ENCODE results near the gene COL13A1. TPM values are rescaled to one million over a fixed set of nuclear protein-coding genes. Genes with fewer than 3 reads are reported as not detected.

Gene COL13A1
- total RNA-seq, 1 experiment from 2014 or later, result 5.9 TPM

- Histone ChIP-seq H3K9me2 (ENCODE audit: insufficient read depth) (no peaks in the 10 kb centered on the region), H3K4me2 (ENCODE audit: low read length) (no peak overlapping the region), H2AFZ (ENCODE audit: low read depth, low read length, poor library complexity, severe bottlenecking) (no peak overlapping the region), H3K27me3 (ENCODE audit: insufficient read depth, low read length) (no peaks in the 10 kb centered on the region), H4K20me1 (ENCODE audit: insufficient read depth) (no peaks in the 10 kb centered on the region), H3K79me2 (ENCODE audit: insufficient read depth, low read length) (no peaks in the 10 kb centered on the region), H3K9ac (ENCODE audit: low read length) (no peak overlapping the region), H3K27ac (ENCODE audit: low read depth, low read length) (no peak overlapping the region), H3K4me1 (ENCODE audit: control insufficient read depth in 1 of 2, insufficient read depth in 2 of 2, low read length in 2 of 2) (peaks cover 0 to 3% of the 10 kb centered on the region in 2 experiments; a peak in 1 of 4 replicates), H3K9me3 (ENCODE audit: control insufficient read depth in 1 of 2, insufficient read depth in 1 of 2, low read depth in 1 of 2, low read length in 2 of 2) (no peaks in the 10 kb centered on the region), H3K4me3 (replicated peaks in 1 of 2; ENCODE audit: low read depth in 1 of 2, low read length in 2 of 2) (no peak overlapping the region), H3K36me3 (ENCODE audit: control insufficient read depth in 1 of 2, insufficient read depth in 2 of 2, low read length in 2 of 2) (no peaks in the 10 kb centered on the region)
- DNase-seq (ENCODE audit: low read depth, low spot score), result no peak
- intact Hi-C loops (cut with micrococcal nuclease), result loop anchor here (10.0 kb wide), 1 partner anchor 74 kb away; no protein-coding TSS in a partner anchor
- POLR2A ChIA-PET, result no interaction called here
- RAD21 ChIA-PET (ENCODE audit: low non-redundant PET in 1 of 2, low total read pairs in 2 of 2, uncharacterized antibody in 2 of 2, unreplicated experiment in 2 of 2), result no interaction called here
- ATAC-seq, result no peak
- BruUV-seq (replicated peaks), result no TSS peak
- CTCF ChIA-PET, result no interaction called here
- TF ChIP-seq JUND (IDR thresholded peaks at IDR 0.05), result no peak
Measured at GRCh38 chr10:69880301-69881081, 78.8 kb downstream of the COL13A1 start.

- Histone ChIP-seq H3K79me2 (ENCODE audit: insufficient read depth, low read length) (no peaks in the 10 kb centered on the region), H3K27me3 (ENCODE audit: insufficient read depth, low read length) (no peaks in the 10 kb centered on the region), H3K4me3 (replicated peaks in 1 of 2; ENCODE audit: low read depth in 1 of 2, low read length in 2 of 2) (no peak overlapping the region), H4K20me1 (ENCODE audit: insufficient read depth) (no peaks in the 10 kb centered on the region), H3K9me3 (ENCODE audit: control insufficient read depth in 1 of 2, insufficient read depth in 1 of 2, low read depth in 1 of 2, low read length in 2 of 2) (no peaks in the 10 kb centered on the region), H3K36me3 (ENCODE audit: control insufficient read depth in 1 of 2, insufficient read depth in 2 of 2, low read length in 2 of 2) (no peaks in the 10 kb centered on the region), H3K4me1 (ENCODE audit: control insufficient read depth in 1 of 2, insufficient read depth in 2 of 2, low read length in 2 of 2) (peaks cover 0 to 3% of the 10 kb centered on the region in 2 experiments; a peak in 1 of 4 replicates), H3K27ac (ENCODE audit: low read depth, low read length) (no peak overlapping the region), H2AFZ (ENCODE audit: low read depth, low read length, poor library complexity, severe bottlenecking) (no peak overlapping the region), H3K9me2 (ENCODE audit: insufficient read depth) (no peaks in the 10 kb centered on the region), H3K4me2 (ENCODE audit: low read length) (no peak overlapping the region), H3K9ac (ENCODE audit: low read length) (no peak overlapping the region)
- TF ChIP-seq, protein P1, sequence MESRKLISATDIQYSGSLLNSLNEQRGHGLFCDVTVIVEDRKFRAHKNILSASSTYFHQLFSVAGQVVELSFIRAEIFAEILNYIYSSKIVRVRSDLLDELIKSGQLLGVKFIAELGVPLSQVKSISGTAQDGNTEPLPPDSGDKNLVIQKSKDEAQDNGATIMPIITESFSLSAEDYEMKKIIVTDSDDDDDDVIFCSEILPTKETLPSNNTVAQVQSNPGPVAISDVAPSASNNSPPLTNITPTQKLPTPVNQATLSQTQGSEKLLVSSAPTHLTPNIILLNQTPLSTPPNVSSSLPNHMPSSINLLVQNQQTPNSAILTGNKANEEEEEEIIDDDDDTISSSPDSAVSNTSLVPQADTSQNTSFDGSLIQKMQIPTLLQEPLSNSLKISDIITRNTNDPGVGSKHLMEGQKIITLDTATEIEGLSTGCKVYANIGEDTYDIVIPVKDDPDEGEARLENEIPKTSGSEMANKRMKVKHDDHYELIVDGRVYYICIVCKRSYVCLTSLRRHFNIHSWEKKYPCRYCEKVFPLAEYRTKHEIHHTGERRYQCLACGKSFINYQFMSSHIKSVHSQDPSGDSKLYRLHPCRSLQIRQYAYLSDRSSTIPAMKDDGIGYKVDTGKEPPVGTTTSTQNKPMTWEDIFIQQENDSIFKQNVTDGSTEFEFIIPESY (IDR thresholded peaks at IDR 0.05; ENCODE audit: extremely low read depth, insufficient replicate concordance, low read length), result no peak
- TF ChIP-seq EZH2phosphoT487 (IDR thresholded peaks at IDR 0.05; ENCODE audit: borderline replicate concordance) (no peak), MAX (IDR thresholded peaks at IDR 0.05) (no peak), EZH2 (IDR thresholded peaks at IDR 0.05) (no peak), CEBPB (IDR thresholded peaks at IDR 0.05; ENCODE audit: low read depth) (no peak)
- intact Hi-C loops (cut with micrococcal nuclease), result loop anchor here (10.0 kb wide), 1 partner anchor 74 kb away; no protein-coding TSS in a partner anchor
- no TSS peak for BruUV-seq (replicated peaks)
- ATAC-seq, result no peak
- ChIA-PET CTCF (no interaction called here), POLR2A (no interaction called here), RAD21 (ENCODE audit: low non-redundant PET in 1 of 2, low total read pairs in 2 of 2, uncharacterized antibody in 2 of 2, unreplicated experiment in 2 of 2) (no interaction called here)
- DNase-seq (ENCODE audit: low read depth, low spot score), result no peak
Measured at GRCh38 chr10:69881202-69881601, 79.5 kb downstream of the COL13A1 start.
